CD14-positive monocyte (primary cell): ENCODE results near the gene SDHAF1. TPM values are rescaled to one million over a fixed set of nuclear protein-coding genes. Genes with fewer than 3 reads are reported as not detected.
"Not testable (repeated sequence)": the region's sequence is repeated elsewhere in the genome, so short reads cannot be mapped to it uniquely, and the experiment has no call there.

Source experiments
- DNase-seq, 3 donors: peaks; one replicate each; pipeline ENCODE4 v3.0.0-alpha.2; 2011 to 2022
- H2AFZ ChIP-seq: 2 replicates; pipeline ENCODE4 v1.6.0; 2012; ENCODE audit warnings: mild to moderate bottlenecking, low read depth, low read length, inconsistent platforms; ENCODE audit not compliant: insufficient read depth, poor library complexity, severe bottlenecking
- H3K27ac ChIP-seq, 2 donors: 1 replicate in 1 of 2; 2 replicates in 1 of 2; pipeline ENCODE4 v1.5.1; 2012 to 2013; ENCODE audit warnings: low read length in 2 of 2, control low read depth in 1 of 2, inconsistent platforms in 1 of 2, low read depth in 1 of 2, mild to moderate bottlenecking in 1 of 2
- H3K27me3 ChIP-seq, 2 donors: one replicate each; pipeline versions ENCODE4 v1.6.0 to v1.6.1; 2011 to 2013; ENCODE audit warnings: low read length in 2 of 2; ENCODE audit not compliant: control insufficient read depth in 2 of 2, insufficient read depth in 2 of 2
- H3K36me3 ChIP-seq, 2 donors: replicated peaks in 1 of 2; 1 replicate in 1 of 2; 2 replicates in 1 of 2; pipeline versions ENCODE4 v1.5.1 to v1.6.1; 2012 to 2013; ENCODE audit warnings: low read length in 2 of 2, control low read depth in 1 of 2, inconsistent platforms in 1 of 2, mild to moderate bottlenecking in 1 of 2; ENCODE audit not compliant: insufficient read depth in 2 of 2, control insufficient read depth in 1 of 2
- H3K4me1 ChIP-seq, 2 donors: 1 replicate in 1 of 2; 2 replicates in 1 of 2; pipeline versions ENCODE4 v1.5.1 to v1.6.1; 2012 to 2013; ENCODE audit warnings: low read length in 2 of 2, control low read depth in 1 of 2, inconsistent platforms in 1 of 2, mild to moderate bottlenecking in 1 of 2, moderate library complexity in 1 of 2; ENCODE audit not compliant: insufficient read depth in 2 of 2, control insufficient read depth in 1 of 2
- H3K4me2 ChIP-seq: replicated peaks from 2 replicates; pipeline ENCODE3; 2012; ENCODE audit warnings: low read length, moderate library complexity, mild to moderate bottlenecking; ENCODE audit not compliant: poor library complexity, severe bottlenecking; ENCODE audit errors: extremely low read depth
- H3K4me3 ChIP-seq, 3 experiments: fragments of 200-600 bp in 1 of 3; sonication (generic) in 1 of 3; replicated peaks in 1 of 3; 1 replicate in 2 of 3; 2 replicates in 1 of 3; pipeline ENCODE4 v1.5.1; 2011 to 2013; ENCODE audit warnings: low read length in 3 of 3, mild to moderate bottlenecking in 3 of 3, control low read depth in 2 of 3, low read depth in 2 of 3, inconsistent platforms in 1 of 3, moderate library complexity in 1 of 3
- H3K79me2 ChIP-seq: 2 replicates; pipeline ENCODE4 v1.6.0; 2012; ENCODE audit warnings: mild to moderate bottlenecking, control low read depth, inconsistent platforms, low read length, moderate library complexity; ENCODE audit not compliant: insufficient read depth
- H3K9ac ChIP-seq: 2 replicates; pipeline ENCODE4 v1.6.0; 2017; ENCODE audit warnings: low read length, mild to moderate bottlenecking; ENCODE audit not compliant: insufficient read depth, poor library complexity, severe bottlenecking
- H3K9me3 ChIP-seq, 2 donors: replicated peaks in 1 of 2; 1 replicate in 1 of 2; 2 replicates in 1 of 2; pipeline versions ENCODE4 v1.5.1 to v1.6.1; 2012 to 2013; ENCODE audit warnings: low read length in 2 of 2, control low read depth in 1 of 2; ENCODE audit not compliant: control insufficient read depth in 1 of 2, insufficient read depth in 1 of 2
- H4K20me1 ChIP-seq: 2 replicates; pipeline ENCODE4 v1.6.0; 2012; ENCODE audit warnings: mild to moderate bottlenecking, low read length, control low read depth, moderate library complexity; ENCODE audit not compliant: insufficient read depth
- H3K27ac Mint-ChIP-seq, 7 donors: one replicate each; pipeline ENCODE4 v1.8.0; 2020; ENCODE audit warnings: mild to moderate bottlenecking in 7 of 7, mixed read lengths in 7 of 7, moderate library complexity in 6 of 7, inconsistent platforms in 2 of 7
- H3K27me3 Mint-ChIP-seq, 3 donors: one replicate each; pipeline ENCODE4 v1.8.0; 2021 to 2022; ENCODE audit warnings: low read depth in 3 of 3, mild to moderate bottlenecking in 3 of 3, mixed read lengths in 3 of 3, moderate library complexity in 3 of 3, inconsistent platforms in 1 of 3
- H3K36me3 Mint-ChIP-seq, 2 donors: one replicate each; pipeline ENCODE4 v1.8.0; 2020; ENCODE audit warnings: mixed read lengths in 2 of 2, inconsistent platforms in 1 of 2, mild to moderate bottlenecking in 1 of 2
- H3K4me1 Mint-ChIP-seq: one replicate; pipeline ENCODE4 v1.8.0; 2020; ENCODE audit warnings: mild to moderate bottlenecking, mixed read lengths
- H3K4me3 Mint-ChIP-seq, 2 donors: one replicate each; pipeline ENCODE4 v1.8.0; 2020; ENCODE audit warnings: mild to moderate bottlenecking in 2 of 2, mixed read lengths in 2 of 2, moderate library complexity in 1 of 2
- H3K9me3 Mint-ChIP-seq, 7 donors: one replicate each; pipeline ENCODE4 v1.8.0; 2020 to 2022; ENCODE audit warnings: mixed read lengths in 7 of 7, mild to moderate bottlenecking in 6 of 7, moderate library complexity in 6 of 7, inconsistent platforms in 2 of 7
- CTCF ChIP-seq: fragments of 200-600 bp; IDR thresholded peaks from one replicate; pipeline ENCODE4 v1.8.0; 2022; ENCODE audit warnings: antibody characterized with exemption, mild to moderate bottlenecking
- WGBS: methylation state at CpG from one replicate; pipeline ENCODE4 v1.1.5; 2013; ENCODE audit warnings: missing lambda C conversion rate; ENCODE audit not compliant: insufficient coverage; 5-methylcytosine and 5-hydroxymethylcytosine counted together
- intact Hi-C, 2 donors: fragments of 100-400 bp; cut with micrococcal nuclease; formaldehyde crosslinking; loops; one replicate each; pipeline versions ENCODE4 v1.15.0 to v1.15.1; 2023
- polyA plus RNA-seq, 3 donors: library from polyadenylated mRNA; depleted of rRNA in 1 of 3; unstranded in 2 of 3; stranded (reverse) in 1 of 3; fragments of 300-500 nt in 2 of 3; fragments of >200 nt in 1 of 3; fragmentation: Illumina TruSeq in 2 of 3; gene quantifications; 1 replicate in 2 of 3; 2 replicates in 1 of 3; pipeline ENCODE4 v1.2.3, GENCODE V29; 2012 to 2021

Gene SDHAF1
- polyA plus RNA-seq, 3 donors, result 10.4 to 26.9 (median 19.0) TPM

- Mint-ChIP-seq H3K36me3 (peaks cover 16% of the 10 kb centered on the region in 2 donors), H3K9me3 (no peaks in the 10 kb centered on the region), H3K4me3 (peak within 1 kb of the TSS in 1 of 2 donors; percentile 23), H3K4me1 (peaks cover 10% of the 10 kb centered on the region), H3K27ac (peak within 1 kb of the TSS in 1 of 7 donors; percentile 1), H3K27me3 (peaks cover 5 to 15% (median 12%) of the 10 kb centered on the region in 3 donors)
- Histone ChIP-seq H3K36me3 (peaks cover 0 to 7% of the 10 kb centered on the region in 2 donors), H3K79me2 (no peaks in the 10 kb centered on the region), H3K9ac (peak within 1 kb of the TSS; percentile 49), H3K27me3 (peaks cover 0 to 8% of the 10 kb centered on the region in 2 donors), H4K20me1 (no peaks in the 10 kb centered on the region), H2AFZ (no peak within 1 kb of the TSS), H3K4me3 (no peak within 1 kb of the TSS), H3K9me3 (no peaks in the 10 kb centered on the region), H3K27ac (no peak within 1 kb of the TSS), H3K4me2 (peak within 1 kb of the TSS; percentile 31), H3K4me1 (peaks cover 3 to 9% of the 10 kb centered on the region in 2 donors)
- DNase-seq, result no peak
- TF ChIP-seq CTCF, result no peak
- 2% methylated on average over 27 of the region's 51 CpGs for WGBS
- intact Hi-C loops, result no loop called here
These were observed 37.5 kb downstream of the SDHAF1 start, which contains the start of gene CLIP3 for GRCh38 chr19:36032251-36033104. TSS of gene CLIP3 (minus strand) at chr19:36032873. CDS start at chr19:36032357, 516 bp downstream.

- Mint-ChIP-seq H3K27me3 (peaks cover 0 to 1% (median 0%) of the 10 kb centered on the region in 3 donors), H3K4me3 (no peak overlapping the region), H3K9me3 (no peaks in the 10 kb centered on the region), H3K36me3 (peaks cover 3 to 8% of the 10 kb centered on the region in 2 donors), H3K4me1 (peaks cover 14% of the 10 kb centered on the region), H3K27ac (no peak overlapping the region)
- no peaks in the 10 kb centered on the region for H3K4me1 ChIP-seq
- no peak overlapping the region for H3K4me3 ChIP-seq
- no peak overlapping the region for H2AFZ ChIP-seq
- H4K20me1 ChIP-seq, result no peaks in the 10 kb centered on the region
- no peak overlapping the region for H3K9ac ChIP-seq
- DNase-seq, result no peak
- no peak for TF ChIP-seq CTCF
- H3K27me3 ChIP-seq, result no peaks in the 10 kb centered on the region
- H3K4me2 ChIP-seq, result no peak overlapping the region
- no peaks in the 10 kb centered on the region for H3K79me2 ChIP-seq
- H3K27ac ChIP-seq, result no peak overlapping the region
- whole genome bisulfite sequencing, result no CpG with 5 or more reads among the region's 6 CpGs
- intact Hi-C loops, result no loop called here
- no peaks in the 10 kb centered on the region for H3K9me3 ChIP-seq
- no peaks in the 10 kb centered on the region for H3K36me3 ChIP-seq
These were observed 45.5 kb downstream of the SDHAF1 start for GRCh38 chr19:36040495-36040894.

GRCh38 chr19:36041092-36041491, 46.1 kb downstream of the SDHAF1 start:
- H3K79me2 ChIP-seq, H3K9me3 ChIP-seq, H3K36me3 ChIP-seq, H3K27ac ChIP-seq, intact Hi-C loops, H4K20me1 ChIP-seq, H3K4me3 Mint-ChIP-seq, H3K27me3 ChIP-seq, H2AFZ ChIP-seq, H3K9me3 Mint-ChIP-seq, H3K27ac Mint-ChIP-seq, H3K4me1 ChIP-seq, H3K4me2 ChIP-seq, DNase-seq, H3K36me3 Mint-ChIP-seq, H3K4me3 ChIP-seq, H3K9ac ChIP-seq, H3K27me3 Mint-ChIP-seq: not testable (repeated sequence)
- WGBS, result 94% methylated on average over 5 of the region's 6 CpGs
- peaks cover 14% of the 10 kb centered on the region for H3K4me1 Mint-ChIP-seq
